PC-9 (cell line): Measurements from ENCODE around the gene CELF4. TPM values are rescaled to one million over a fixed set of nuclear protein-coding genes. Genes with fewer than 3 reads are reported as not detected.

Source experiments
- BruUV-seq: library from RNA; stranded (reverse); fragments of 400-500 nt; replicated peaks from 2 replicates; lab custom pipeline; 2021; lab: Mats Ljungman, UMichigan
- CTCF ChIA-PET: fragments of 300-600 bp; sonication (Branson Sonifier 250); formaldehyde crosslinking; loops from one replicate; lab custom pipeline; 2022; ENCODE audit warnings: antibody characterized with exemption; lab: Charles Lee
- POLR2A ChIA-PET: fragments of 300-600 bp; sonication (Branson Sonifier 250); formaldehyde crosslinking; loops from one replicate; lab custom pipeline; 2022; ENCODE audit warnings: antibody characterized with exemption; ENCODE audit not compliant: unreplicated experiment; lab: Charles Lee
- DNase-seq, 2 experiments: peaks; one replicate each; pipeline versions ENCODE4 v3.0.0 to v3.0.0-alpha.2; 2015 to 2022; ENCODE audit warnings: mixed read lengths in 1 of 2
- H2AFZ ChIP-seq: fragments of 200-600 bp; sonication (generic); 2 replicates; pipeline ENCODE4 v1.8.1; 2017; ENCODE audit warnings: antibody characterized with exemption
- H3F3A ChIP-seq: fragments of 200-600 bp; sonication (generic); 2 replicates; pipeline ENCODE4 v1.8.1; 2017; ENCODE audit warnings: antibody characterized with exemption, mild to moderate bottlenecking, low read depth; ENCODE audit not compliant: insufficient read depth
- H3K27ac ChIP-seq: fragments of 200-600 bp; sonication (generic); 2 replicates; pipeline ENCODE4 v1.6.1; 2016; ENCODE audit warnings: mixed run types
- H3K27me3 ChIP-seq: fragments of 200-600 bp; sonication (generic); 2 replicates; pipeline ENCODE4 v1.6.1; 2016; ENCODE audit warnings: low read depth, mixed run types; ENCODE audit not compliant: insufficient read depth
- H3K36me3 ChIP-seq: fragments of 200-600 bp; sonication (generic); 2 replicates; pipeline ENCODE4 v1.6.1; 2016; ENCODE audit warnings: low read depth, mixed run types
- H3K4me1 ChIP-seq: fragments of 200-600 bp; sonication (generic); replicated peaks from 2 replicates; pipeline ENCODE4 v1.6.1; 2016; ENCODE audit warnings: mixed run types; ENCODE audit not compliant: insufficient read depth
- H3K4me2 ChIP-seq: fragments of 200-600 bp; sonication (generic); 2 replicates; pipeline ENCODE4 v1.6.1; 2017; ENCODE audit warnings: mixed run types
- H3K4me3 ChIP-seq: fragments of 200-600 bp; sonication (generic); 2 replicates; pipeline ENCODE4 v1.6.1; 2016; ENCODE audit warnings: mixed run types
- H3K79me2 ChIP-seq: fragments of 200-600 bp; sonication (generic); 2 replicates; pipeline ENCODE4 v1.6.1; 2017; ENCODE audit warnings: low read depth, mixed run types
- H3K9me2 ChIP-seq: fragments of 200-600 bp; sonication (generic); 2 replicates; pipeline ENCODE4 v1.8.1; 2017; ENCODE audit warnings: mild to moderate bottlenecking; ENCODE audit not compliant: insufficient read depth
- H3K9me3 ChIP-seq: fragments of 200-600 bp; sonication (generic); 2 replicates; pipeline ENCODE4 v1.8.1; 2016; ENCODE audit warnings: low read depth; ENCODE audit not compliant: insufficient read depth
- H4K20me1 ChIP-seq: fragments of 200-600 bp; sonication (generic); 2 replicates; pipeline ENCODE4 v1.8.1; 2017; ENCODE audit not compliant: insufficient read depth
- EZH2 ChIP-seq: fragments of 200-600 bp; sonication (generic); IDR thresholded peaks from 2 replicates; pipeline ENCODE4 v1.8.0; 2017; ENCODE audit warnings: antibody characterized with exemption, low read depth
- intact Hi-C: fragments of 100-400 bp; cut with micrococcal nuclease; formaldehyde crosslinking; loops from one replicate; pipeline ENCODE4 v1.10.0; 2022; ENCODE audit not compliant: unreplicated experiment
- total RNA-seq: library from RNA; stranded (reverse); gene quantifications from 2 replicates; pipeline ENCODE4 v1.2.3, GENCODE V29; 2021
- TF ChIP-seq, protein P1 (sequence below): fragments of 200-600 bp; sonication (generic); conservative IDR thresholded peaks from 2 replicates; pipeline ENCODE4 v1.6.1; 2017; ENCODE audit warnings: mixed run types, antibody characterized with exemption, mild to moderate bottlenecking, moderate library complexity

CELF4 gene
- total RNA-seq, 1 experiment from 2014 or later: 1.2 TPM

- no peaks in the 10 kb centered on the region for H3K36me3 ChIP-seq
- H3K27me3 ChIP-seq: no peaks in the 10 kb centered on the region
- no TSS peak for BruUV-seq
- TF ChIP-seq, protein P1, sequence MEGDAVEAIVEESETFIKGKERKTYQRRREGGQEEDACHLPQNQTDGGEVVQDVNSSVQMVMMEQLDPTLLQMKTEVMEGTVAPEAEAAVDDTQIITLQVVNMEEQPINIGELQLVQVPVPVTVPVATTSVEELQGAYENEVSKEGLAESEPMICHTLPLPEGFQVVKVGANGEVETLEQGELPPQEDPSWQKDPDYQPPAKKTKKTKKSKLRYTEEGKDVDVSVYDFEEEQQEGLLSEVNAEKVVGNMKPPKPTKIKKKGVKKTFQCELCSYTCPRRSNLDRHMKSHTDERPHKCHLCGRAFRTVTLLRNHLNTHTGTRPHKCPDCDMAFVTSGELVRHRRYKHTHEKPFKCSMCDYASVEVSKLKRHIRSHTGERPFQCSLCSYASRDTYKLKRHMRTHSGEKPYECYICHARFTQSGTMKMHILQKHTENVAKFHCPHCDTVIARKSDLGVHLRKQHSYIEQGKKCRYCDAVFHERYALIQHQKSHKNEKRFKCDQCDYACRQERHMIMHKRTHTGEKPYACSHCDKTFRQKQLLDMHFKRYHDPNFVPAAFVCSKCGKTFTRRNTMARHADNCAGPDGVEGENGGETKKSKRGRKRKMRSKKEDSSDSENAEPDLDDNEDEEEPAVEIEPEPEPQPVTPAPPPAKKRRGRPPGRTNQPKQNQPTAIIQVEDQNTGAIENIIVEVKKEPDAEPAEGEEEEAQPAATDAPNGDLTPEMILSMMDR: no peak
- no peak for TF ChIP-seq EZH2
- H3K9me2 ChIP-seq: no peaks in the 10 kb centered on the region
- no peak overlapping the region for H2AFZ ChIP-seq
- H3K27ac ChIP-seq: no peak overlapping the region
- H3K9me3 ChIP-seq: no peaks in the 10 kb centered on the region
- H3K4me1 ChIP-seq: no peaks in the 10 kb centered on the region
- intact Hi-C loops: no loop called here
- H4K20me1 ChIP-seq: no peaks in the 10 kb centered on the region
- H3K4me2 ChIP-seq: no peak overlapping the region
- no peak overlapping the region for H3K4me3 ChIP-seq
- H3K79me2 ChIP-seq: no peaks in the 10 kb centered on the region
- DNase-seq: no peak
- CTCF ChIA-PET: no interaction called here
- POLR2A ChIA-PET: no interaction called here
- no peaks in the 10 kb centered on the region for H3F3A ChIP-seq
These were observed 137.2 kb downstream of the CELF4 start for GRCh38 chr18:37428288-37428974.

GRCh38 chr18:37426586-37426985 is 139.0 kb downstream of the CELF4 start:
- Histone ChIP-seq H3K36me3 (no peaks in the 10 kb centered on the region), H2AFZ (no peak overlapping the region), H3K27ac (no peak overlapping the region), H3K4me3 (no peak overlapping the region), H3F3A (no peaks in the 10 kb centered on the region), H4K20me1 (no peaks in the 10 kb centered on the region), H3K9me3 (no peaks in the 10 kb centered on the region), H3K4me1 (no peaks in the 10 kb centered on the region), H3K79me2 (no peaks in the 10 kb centered on the region), H3K9me2 (no peaks in the 10 kb centered on the region), H3K4me2 (no peak overlapping the region), H3K27me3 (no peaks in the 10 kb centered on the region)
- intact Hi-C loops: no loop called here
- DNase-seq: no peak
- ChIA-PET CTCF (no interaction called here), POLR2A (no interaction called here)
- no TSS peak for BruUV-seq
- no peak for TF ChIP-seq EZH2
- TF ChIP-seq, protein P1: no peak

GRCh38 chr18:37425222-37425621 is 140.4 kb downstream of the CELF4 start:
- no peaks in the 10 kb centered on the region for H3K36me3 ChIP-seq
- no peak for DNase-seq
- H3K27ac ChIP-seq: no peak overlapping the region
- intact Hi-C loops: no loop called here
- no peaks in the 10 kb centered on the region for H3K4me1 ChIP-seq
- TF ChIP-seq, protein P1: no peak
- TF ChIP-seq EZH2: no peak
- H3F3A ChIP-seq: no peaks in the 10 kb centered on the region
- no peaks in the 10 kb centered on the region for H3K27me3 ChIP-seq
- H3K79me2 ChIP-seq: no peaks in the 10 kb centered on the region
- ChIA-PET CTCF (no interaction called here), POLR2A (no interaction called here)
- no peaks in the 10 kb centered on the region for H3K9me2 ChIP-seq
- H2AFZ ChIP-seq: no peak overlapping the region
- H4K20me1 ChIP-seq: no peaks in the 10 kb centered on the region
- no TSS peak for BruUV-seq
- H3K9me3 ChIP-seq: no peaks in the 10 kb centered on the region
- H3K4me3 ChIP-seq: no peak overlapping the region
- no peak overlapping the region for H3K4me2 ChIP-seq
